Transverse colon (tissue), 4 donors: ENCODE results near the gene DACT2. TPM values are rescaled to one million over a fixed set of nuclear protein-coding genes. Genes with fewer than 3 reads are reported as not detected.

ENCODE experiments used
- DNase-seq: peaks from one replicate; pipeline ENCODE4 v3.0.0-alpha.2; 2019
- H3K27ac ChIP-seq, 4 donors: fragments of 200-600 bp; sonication (generic); 2 replicates each; pipeline ENCODE4 v1.5.1; 2016 to 2018; ENCODE audit warnings: inconsistent platforms in 4 of 4
- H3K27me3 ChIP-seq: fragments of 200-600 bp; sonication (generic); 2 replicates; pipeline ENCODE4 v1.5.1; 2017; ENCODE audit warnings: inconsistent platforms
- H3K36me3 ChIP-seq, 4 donors: fragments of 200-600 bp; sonication (generic); 2 replicates each; pipeline ENCODE4 v1.5.1; 2017 to 2019; ENCODE audit warnings: inconsistent platforms in 4 of 4
- H3K4me1 ChIP-seq, 4 donors: fragments of 200-600 bp; sonication (generic); 2 replicates each; pipeline ENCODE4 v1.5.1; 2017 to 2020; ENCODE audit warnings: inconsistent platforms in 4 of 4
- H3K4me3 ChIP-seq, 4 donors: fragments of 200-600 bp; sonication (generic); 1 replicate in 1 of 4; 2 replicates in 3 of 4; pipeline versions ENCODE4 v1.5.1 to v1.6.1; 2017 to 2019; ENCODE audit warnings: inconsistent platforms in 4 of 4
- H3K9me3 ChIP-seq, 2 donors: fragments of 200-600 bp; sonication (generic); 2 replicates each; pipeline ENCODE4 v1.5.1; 2017 to 2019; ENCODE audit warnings: inconsistent platforms in 2 of 2
- EP300 ChIP-seq: sonication (generic); formaldehyde crosslinking; IDR thresholded peaks from one replicate; pipeline ENCODE4 v1.6.1; 2017; ENCODE audit warnings: antibody characterized with exemption, low read depth
- POLR2A ChIP-seq: fragments of 450-650 bp; IDR thresholded peaks from one replicate; pipeline ENCODE4 v1.6.1; 2016; ENCODE audit warnings: antibody characterized with exemption, mild to moderate bottlenecking, moderate library complexity
- POLR2AphosphoS5 ChIP-seq, 3 donors: sonication (generic); formaldehyde crosslinking; IDR thresholded peaks; one replicate each; pipeline ENCODE4 v1.6.1; 2016; ENCODE audit warnings: antibody characterized with exemption in 3 of 3
- WGBS, 2 donors: methylation state at CpG; one replicate each; pipeline ENCODE4 v1.1.5; 2018; ENCODE audit warnings: low coverage in 1 of 2; 5-methylcytosine and 5-hydroxymethylcytosine counted together
- in situ Hi-C, 4 donors: fragments of 200-750 bp; cut with MboI; loops; one replicate each; pipeline versions ENCODE4 v1.15.0 to v1.15.1; 2017; ENCODE audit warnings: low sequenced_read_pairs in 3 of 4, low pct_ligation_motif_present in 1 of 4, low pct_unique_long_range_greater_than_20kb in 1 of 4
- intact Hi-C: fragments of 100-400 bp; cut with DNase I; formaldehyde crosslinking; loops from one replicate; pipeline ENCODE4 v1.15.1; 2023; ENCODE audit warnings: low total_unique reads
- total RNA-seq, 4 donors: library from RNA; depleted of rRNA; stranded (reverse); fragments of >200 nt; gene quantifications; one replicate each; pipeline ENCODE4 v1.1.0, GENCODE V29; 2016
- TF ChIP-seq, protein P1 (sequence below), 5 experiments: fragments of 200-600 bp in 3 of 5; fragments of 450-650 bp in 2 of 5; sonication (generic) in 3 of 5; IDR thresholded peaks; 1 replicate in 2 of 5; 2 replicates in 3 of 5; pipeline ENCODE4 v1.5.1; 2016 to 2017; ENCODE audit warnings: antibody characterized with exemption in 5 of 5, inconsistent platforms in 3 of 5, mild to moderate bottlenecking in 2 of 5, moderate library complexity in 1 of 5

DACT2 gene
- total RNA-seq, 4 donors from 2014 or later: 2.4 to 2.6 TPM; not detected in 2

DNA sequence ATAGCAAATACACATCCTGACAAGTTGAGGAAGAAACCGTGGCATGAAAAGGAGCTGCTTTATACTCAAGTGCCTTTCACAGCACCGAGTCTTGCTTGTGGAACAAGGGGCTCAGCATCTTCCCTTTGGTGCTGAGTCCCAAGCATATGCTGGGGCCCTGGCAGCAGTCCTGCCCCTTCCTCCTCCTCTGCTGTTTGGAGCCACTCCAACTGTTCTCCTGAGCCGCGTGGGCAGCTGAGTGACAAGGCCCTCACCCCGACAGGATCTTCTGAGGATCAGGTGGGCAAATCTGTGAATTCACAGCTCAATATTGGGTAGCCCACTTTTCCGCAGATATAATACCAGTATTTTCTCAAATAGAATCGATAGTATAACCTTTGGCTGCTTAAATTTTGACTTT is 24.7 kb downstream of the DACT2 start:
- Histone ChIP-seq H3K36me3 (no peaks in the 10 kb centered on the region), H3K27ac (no peak overlapping the region), H3K4me3 (no peak overlapping the region), H3K27me3 (no peaks in the 10 kb centered on the region), H3K4me1 (no peaks in the 10 kb centered on the region), H3K9me3 (no peaks in the 10 kb centered on the region)
- TF ChIP-seq POLR2AphosphoS5 (IDR thresholded peaks at IDR 0.05) (no peak), EP300 (no peak), POLR2A (no peak)
- TF ChIP-seq, protein P1, sequence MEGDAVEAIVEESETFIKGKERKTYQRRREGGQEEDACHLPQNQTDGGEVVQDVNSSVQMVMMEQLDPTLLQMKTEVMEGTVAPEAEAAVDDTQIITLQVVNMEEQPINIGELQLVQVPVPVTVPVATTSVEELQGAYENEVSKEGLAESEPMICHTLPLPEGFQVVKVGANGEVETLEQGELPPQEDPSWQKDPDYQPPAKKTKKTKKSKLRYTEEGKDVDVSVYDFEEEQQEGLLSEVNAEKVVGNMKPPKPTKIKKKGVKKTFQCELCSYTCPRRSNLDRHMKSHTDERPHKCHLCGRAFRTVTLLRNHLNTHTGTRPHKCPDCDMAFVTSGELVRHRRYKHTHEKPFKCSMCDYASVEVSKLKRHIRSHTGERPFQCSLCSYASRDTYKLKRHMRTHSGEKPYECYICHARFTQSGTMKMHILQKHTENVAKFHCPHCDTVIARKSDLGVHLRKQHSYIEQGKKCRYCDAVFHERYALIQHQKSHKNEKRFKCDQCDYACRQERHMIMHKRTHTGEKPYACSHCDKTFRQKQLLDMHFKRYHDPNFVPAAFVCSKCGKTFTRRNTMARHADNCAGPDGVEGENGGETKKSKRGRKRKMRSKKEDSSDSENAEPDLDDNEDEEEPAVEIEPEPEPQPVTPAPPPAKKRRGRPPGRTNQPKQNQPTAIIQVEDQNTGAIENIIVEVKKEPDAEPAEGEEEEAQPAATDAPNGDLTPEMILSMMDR (IDR thresholded peaks at IDR 0.05): no peak
- WGBS, 2 donors: 70 to 82% methylated on average over 3 to 7 of the region's 7 CpGs
- DNase-seq: no peak
- in situ Hi-C loops (no loop called here), intact Hi-C loops (no loop called here)

DNA sequence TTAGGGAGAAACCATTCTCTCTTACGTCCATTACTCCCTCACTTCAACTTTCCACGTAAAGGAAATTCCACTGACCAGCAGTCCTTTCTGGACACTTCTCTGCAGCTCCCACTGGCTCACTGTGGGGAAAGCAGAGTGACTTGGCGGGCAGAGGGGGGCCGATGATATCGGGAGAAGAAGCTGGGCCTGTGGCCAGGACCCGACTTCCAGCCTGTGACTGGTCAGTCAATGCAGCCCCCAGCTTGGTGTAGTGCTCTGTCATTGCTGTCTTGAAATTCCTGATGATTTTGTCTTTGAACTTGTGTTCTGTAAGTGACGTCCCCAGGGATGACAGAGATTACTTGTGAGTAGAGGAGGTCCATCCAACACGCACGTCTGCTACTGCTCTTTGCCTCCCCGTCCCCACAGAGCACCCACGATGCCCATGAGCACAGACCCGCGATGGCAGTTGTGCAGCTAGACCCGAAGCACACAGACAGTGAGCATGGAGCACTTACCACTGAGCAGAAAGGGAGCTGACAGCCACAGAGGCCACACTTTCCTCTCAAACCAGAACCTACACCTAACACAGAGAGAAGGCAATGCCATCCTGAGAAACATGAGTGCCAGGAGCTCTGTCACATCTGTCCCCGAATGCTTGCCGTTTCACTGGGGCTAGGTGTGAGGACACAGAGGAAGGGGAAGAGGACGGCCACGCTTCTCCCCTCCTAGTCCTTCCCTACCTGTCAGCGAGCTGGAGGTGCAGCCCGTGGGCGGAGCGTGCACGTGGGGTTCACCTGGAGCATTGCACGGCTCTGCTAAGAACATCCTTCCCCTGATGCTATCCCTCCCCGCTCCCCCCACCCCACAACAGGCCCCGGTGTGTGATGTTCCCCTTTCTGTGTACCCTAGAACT is 25.7 kb downstream of the DACT2 start:
- 83 to 95% methylated on average over 2 to 26 of the region's 26 CpGs for WGBS, 2 donors
- in situ Hi-C loops (no loop called here), intact Hi-C loops (no loop called here)
- TF ChIP-seq, protein P1 (IDR thresholded peaks at IDR 0.05): no peak
- TF ChIP-seq POLR2AphosphoS5 (IDR thresholded peaks at IDR 0.05): no peak
- no peak for TF ChIP-seq EP300
- TF ChIP-seq POLR2A: no peak
- no peak overlapping the region for H3K27ac ChIP-seq
- H3K9me3 ChIP-seq: no peaks in the 10 kb centered on the region
- no peaks in the 10 kb centered on the region for H3K36me3 ChIP-seq
- H3K27me3 ChIP-seq: no peaks in the 10 kb centered on the region
- H3K4me1 ChIP-seq: no peaks in the 10 kb centered on the region
- DNase-seq: no peak
- no peak overlapping the region for H3K4me3 ChIP-seq

DNA sequence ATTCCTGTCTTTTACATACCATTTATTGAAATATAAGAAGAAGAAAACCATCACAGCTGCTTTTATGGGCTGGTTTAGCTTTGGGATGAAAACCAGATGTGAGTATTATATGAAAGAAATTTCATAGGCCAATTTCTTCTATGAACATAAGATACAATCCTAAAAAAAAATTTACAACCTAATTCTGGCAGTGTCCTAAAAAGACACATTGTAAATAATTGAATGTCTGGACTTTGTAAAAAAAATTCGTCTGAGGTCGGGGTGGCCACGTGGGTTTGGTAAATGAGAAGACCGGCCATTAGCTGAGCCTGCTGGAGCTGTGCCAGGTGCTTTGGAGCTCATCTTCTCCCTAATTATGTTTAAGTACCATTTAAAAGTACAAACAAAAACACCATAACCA is 26.8 kb downstream of the DACT2 start:
- no peak for DNase-seq
- WGBS, 2 donors: 63 to 64% methylated on average over 4 of the region's 4 CpGs
- in situ Hi-C loops (no loop called here), intact Hi-C loops (no loop called here)
- Histone ChIP-seq H3K4me1 (no peaks in the 10 kb centered on the region), H3K27ac (no peak overlapping the region), H3K36me3 (no peaks in the 10 kb centered on the region), H3K27me3 (no peaks in the 10 kb centered on the region), H3K9me3 (no peaks in the 10 kb centered on the region), H3K4me3 (no peak overlapping the region)
- TF ChIP-seq POLR2AphosphoS5 (IDR thresholded peaks at IDR 0.05) (no peak), EP300 (no peak), POLR2A (no peak)
- TF ChIP-seq, protein P1 (IDR thresholded peaks at IDR 0.05): no peak

DNA sequence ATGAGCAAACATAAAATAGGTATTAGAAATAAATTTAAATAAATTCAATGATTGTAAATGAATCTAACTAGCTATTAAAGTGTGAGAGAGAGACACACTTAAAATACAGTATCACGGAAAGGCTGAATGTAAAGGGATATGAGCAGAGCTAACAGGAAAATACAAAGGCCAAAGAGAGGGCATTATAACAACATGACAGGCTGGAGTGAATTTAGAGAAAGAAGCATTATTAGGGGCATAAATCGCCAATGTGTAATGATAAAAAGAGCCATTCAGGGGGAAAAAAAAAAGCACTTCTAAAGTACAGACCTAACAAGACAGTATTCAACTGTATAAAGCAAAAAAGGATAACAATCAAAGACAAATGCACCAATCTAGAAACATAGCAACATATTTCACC is 28.1 kb downstream of the DACT2 start:
- H3K9me3 ChIP-seq: no peaks in the 10 kb centered on the region
- in situ Hi-C loops (no loop called here), intact Hi-C loops (no loop called here)
- no peak overlapping the region for H3K4me3 ChIP-seq
- DNase-seq: no peak
- H3K27me3 ChIP-seq: no peaks in the 10 kb centered on the region
- H3K27ac ChIP-seq: no peak overlapping the region
- H3K36me3 ChIP-seq: no peaks in the 10 kb centered on the region
- TF ChIP-seq, protein P1 (IDR thresholded peaks at IDR 0.05): no peak
- TF ChIP-seq POLR2A (no peak), EP300 (no peak), POLR2AphosphoS5 (IDR thresholded peaks at IDR 0.05) (no peak)
- H3K4me1 ChIP-seq: no peaks in the 10 kb centered on the region
- 74 to 85% methylated on average over 2 of the region's 2 CpGs for WGBS, 2 donors
